CD14-positive monocyte (primary cell): ENCODE results near the gene PLBD2. TPM values are rescaled to one million over a fixed set of nuclear protein-coding genes. Genes with fewer than 3 reads are reported as not detected.

Source experiments
- DNase-seq, 3 donors: peaks; one replicate each; pipeline ENCODE4 v3.0.0-alpha.2; 2011 to 2022
- H2AFZ ChIP-seq: 2 replicates; pipeline ENCODE4 v1.6.0; 2012; ENCODE audit warnings: mild to moderate bottlenecking, low read depth, low read length, inconsistent platforms; ENCODE audit not compliant: insufficient read depth, poor library complexity, severe bottlenecking
- H3K27ac ChIP-seq, 2 donors: 1 replicate in 1 of 2; 2 replicates in 1 of 2; pipeline ENCODE4 v1.5.1; 2012 to 2013; ENCODE audit warnings: low read length in 2 of 2, control low read depth in 1 of 2, inconsistent platforms in 1 of 2, low read depth in 1 of 2, mild to moderate bottlenecking in 1 of 2
- H3K27me3 ChIP-seq, 2 donors: one replicate each; pipeline versions ENCODE4 v1.6.0 to v1.6.1; 2011 to 2013; ENCODE audit warnings: low read length in 2 of 2; ENCODE audit not compliant: control insufficient read depth in 2 of 2, insufficient read depth in 2 of 2
- H3K36me3 ChIP-seq, 2 donors: replicated peaks in 1 of 2; 1 replicate in 1 of 2; 2 replicates in 1 of 2; pipeline versions ENCODE4 v1.5.1 to v1.6.1; 2012 to 2013; ENCODE audit warnings: low read length in 2 of 2, control low read depth in 1 of 2, inconsistent platforms in 1 of 2, mild to moderate bottlenecking in 1 of 2; ENCODE audit not compliant: insufficient read depth in 2 of 2, control insufficient read depth in 1 of 2
- H3K4me1 ChIP-seq, 2 donors: 1 replicate in 1 of 2; 2 replicates in 1 of 2; pipeline versions ENCODE4 v1.5.1 to v1.6.1; 2012 to 2013; ENCODE audit warnings: low read length in 2 of 2, control low read depth in 1 of 2, inconsistent platforms in 1 of 2, mild to moderate bottlenecking in 1 of 2, moderate library complexity in 1 of 2; ENCODE audit not compliant: insufficient read depth in 2 of 2, control insufficient read depth in 1 of 2
- H3K4me2 ChIP-seq: replicated peaks from 2 replicates; pipeline ENCODE3; 2012; ENCODE audit warnings: low read length, moderate library complexity, mild to moderate bottlenecking; ENCODE audit not compliant: poor library complexity, severe bottlenecking; ENCODE audit errors: extremely low read depth
- H3K4me3 ChIP-seq, 3 experiments: fragments of 200-600 bp in 1 of 3; sonication (generic) in 1 of 3; replicated peaks in 1 of 3; 1 replicate in 2 of 3; 2 replicates in 1 of 3; pipeline ENCODE4 v1.5.1; 2011 to 2013; ENCODE audit warnings: low read length in 3 of 3, mild to moderate bottlenecking in 3 of 3, control low read depth in 2 of 3, low read depth in 2 of 3, inconsistent platforms in 1 of 3, moderate library complexity in 1 of 3
- H3K79me2 ChIP-seq: 2 replicates; pipeline ENCODE4 v1.6.0; 2012; ENCODE audit warnings: mild to moderate bottlenecking, control low read depth, inconsistent platforms, low read length, moderate library complexity; ENCODE audit not compliant: insufficient read depth
- H3K9ac ChIP-seq: 2 replicates; pipeline ENCODE4 v1.6.0; 2017; ENCODE audit warnings: low read length, mild to moderate bottlenecking; ENCODE audit not compliant: insufficient read depth, poor library complexity, severe bottlenecking
- H3K9me3 ChIP-seq, 2 donors: replicated peaks in 1 of 2; 1 replicate in 1 of 2; 2 replicates in 1 of 2; pipeline versions ENCODE4 v1.5.1 to v1.6.1; 2012 to 2013; ENCODE audit warnings: low read length in 2 of 2, control low read depth in 1 of 2; ENCODE audit not compliant: control insufficient read depth in 1 of 2, insufficient read depth in 1 of 2
- H4K20me1 ChIP-seq: 2 replicates; pipeline ENCODE4 v1.6.0; 2012; ENCODE audit warnings: mild to moderate bottlenecking, low read length, control low read depth, moderate library complexity; ENCODE audit not compliant: insufficient read depth
- H3K27ac Mint-ChIP-seq, 7 donors: one replicate each; pipeline ENCODE4 v1.8.0; 2020; ENCODE audit warnings: mild to moderate bottlenecking in 7 of 7, mixed read lengths in 7 of 7, moderate library complexity in 6 of 7, inconsistent platforms in 2 of 7
- H3K27me3 Mint-ChIP-seq, 3 donors: one replicate each; pipeline ENCODE4 v1.8.0; 2021 to 2022; ENCODE audit warnings: low read depth in 3 of 3, mild to moderate bottlenecking in 3 of 3, mixed read lengths in 3 of 3, moderate library complexity in 3 of 3, inconsistent platforms in 1 of 3
- H3K36me3 Mint-ChIP-seq, 2 donors: one replicate each; pipeline ENCODE4 v1.8.0; 2020; ENCODE audit warnings: mixed read lengths in 2 of 2, inconsistent platforms in 1 of 2, mild to moderate bottlenecking in 1 of 2
- H3K4me1 Mint-ChIP-seq: one replicate; pipeline ENCODE4 v1.8.0; 2020; ENCODE audit warnings: mild to moderate bottlenecking, mixed read lengths
- H3K4me3 Mint-ChIP-seq, 2 donors: one replicate each; pipeline ENCODE4 v1.8.0; 2020; ENCODE audit warnings: mild to moderate bottlenecking in 2 of 2, mixed read lengths in 2 of 2, moderate library complexity in 1 of 2
- H3K9me3 Mint-ChIP-seq, 7 donors: one replicate each; pipeline ENCODE4 v1.8.0; 2020 to 2022; ENCODE audit warnings: mixed read lengths in 7 of 7, mild to moderate bottlenecking in 6 of 7, moderate library complexity in 6 of 7, inconsistent platforms in 2 of 7
- WGBS: methylation state at CpG from one replicate; pipeline ENCODE4 v1.1.5; 2013; ENCODE audit warnings: missing lambda C conversion rate; ENCODE audit not compliant: insufficient coverage; 5-methylcytosine and 5-hydroxymethylcytosine counted together
- intact Hi-C, 2 donors: fragments of 100-400 bp; cut with micrococcal nuclease; formaldehyde crosslinking; loops; one replicate each; pipeline versions ENCODE4 v1.15.0 to v1.15.1; 2023
- polyA plus RNA-seq, 3 donors: library from polyadenylated mRNA; depleted of rRNA in 1 of 3; unstranded in 2 of 3; stranded (reverse) in 1 of 3; fragments of 300-500 nt in 2 of 3; fragments of >200 nt in 1 of 3; fragmentation: Illumina TruSeq in 2 of 3; gene quantifications; 1 replicate in 2 of 3; 2 replicates in 1 of 3; pipeline ENCODE4 v1.2.3, GENCODE V29; 2012 to 2021
- TF ChIP-seq, protein P1 (sequence below): fragments of 200-600 bp; IDR thresholded peaks from one replicate; pipeline ENCODE4 v1.8.0; 2022; ENCODE audit warnings: antibody characterized with exemption, mild to moderate bottlenecking

PLBD2 gene
- polyA plus RNA-seq, 3 donors: 8.5 to 12.4 (median 8.8) TPM

DNA sequence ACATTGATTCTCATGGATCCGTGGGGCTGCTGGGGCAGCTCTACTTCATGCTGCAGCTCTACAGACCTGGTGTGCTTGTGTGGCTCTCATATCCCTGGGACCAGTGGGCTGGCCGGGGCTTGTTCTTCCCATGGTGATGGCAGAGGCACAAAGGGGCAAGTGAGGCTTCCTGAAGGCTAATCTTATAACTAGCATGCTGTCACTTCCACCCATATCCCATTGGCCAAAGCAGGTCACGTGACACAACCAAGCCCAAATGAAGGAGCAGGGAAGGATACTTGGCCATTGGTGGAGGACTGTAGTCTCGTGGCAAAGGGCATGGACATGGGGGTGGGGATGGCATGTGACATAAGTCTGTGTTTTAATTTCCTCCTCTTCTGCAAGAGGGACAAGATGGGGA lies 9.9 kb downstream of the PLBD2 start:
- Histone ChIP-seq H3K4me1 (peaks cover 11 to 14% of the 10 kb centered on the region in 2 donors), H3K9me3 (no peaks in the 10 kb centered on the region), H2AFZ (no peak overlapping the region), H3K27me3 (no peaks in the 10 kb centered on the region), H3K9ac (no peak overlapping the region), H3K27ac (no peak overlapping the region), H4K20me1 (peaks cover 20% of the 10 kb centered on the region), H3K4me3 (no peak overlapping the region), H3K36me3 (peaks cover 8 to 27% of the 10 kb centered on the region in 2 donors), H3K4me2 (no peak overlapping the region), H3K79me2 (no peaks in the 10 kb centered on the region)
- Mint-ChIP-seq H3K4me3 (no peak overlapping the region), H3K36me3 (peaks cover 44 to 54% of the 10 kb centered on the region in 2 donors), H3K4me1 (peaks cover 30% of the 10 kb centered on the region), H3K9me3 (peaks cover 0 to 2% (median 0%) of the 10 kb centered on the region in 7 donors), H3K27ac (peak overlapping the region in 2 of 7 donors; percentile 42 to 47), H3K27me3 (peaks cover 0 to 4% (median 0%) of the 10 kb centered on the region in 3 donors)
- TF ChIP-seq, protein P1, sequence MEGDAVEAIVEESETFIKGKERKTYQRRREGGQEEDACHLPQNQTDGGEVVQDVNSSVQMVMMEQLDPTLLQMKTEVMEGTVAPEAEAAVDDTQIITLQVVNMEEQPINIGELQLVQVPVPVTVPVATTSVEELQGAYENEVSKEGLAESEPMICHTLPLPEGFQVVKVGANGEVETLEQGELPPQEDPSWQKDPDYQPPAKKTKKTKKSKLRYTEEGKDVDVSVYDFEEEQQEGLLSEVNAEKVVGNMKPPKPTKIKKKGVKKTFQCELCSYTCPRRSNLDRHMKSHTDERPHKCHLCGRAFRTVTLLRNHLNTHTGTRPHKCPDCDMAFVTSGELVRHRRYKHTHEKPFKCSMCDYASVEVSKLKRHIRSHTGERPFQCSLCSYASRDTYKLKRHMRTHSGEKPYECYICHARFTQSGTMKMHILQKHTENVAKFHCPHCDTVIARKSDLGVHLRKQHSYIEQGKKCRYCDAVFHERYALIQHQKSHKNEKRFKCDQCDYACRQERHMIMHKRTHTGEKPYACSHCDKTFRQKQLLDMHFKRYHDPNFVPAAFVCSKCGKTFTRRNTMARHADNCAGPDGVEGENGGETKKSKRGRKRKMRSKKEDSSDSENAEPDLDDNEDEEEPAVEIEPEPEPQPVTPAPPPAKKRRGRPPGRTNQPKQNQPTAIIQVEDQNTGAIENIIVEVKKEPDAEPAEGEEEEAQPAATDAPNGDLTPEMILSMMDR: no peak
- WGBS: 100% methylated on average over 1 of the region's 4 CpGs
- intact Hi-C loops: no loop called here
- no peak for DNase-seq

DNA sequence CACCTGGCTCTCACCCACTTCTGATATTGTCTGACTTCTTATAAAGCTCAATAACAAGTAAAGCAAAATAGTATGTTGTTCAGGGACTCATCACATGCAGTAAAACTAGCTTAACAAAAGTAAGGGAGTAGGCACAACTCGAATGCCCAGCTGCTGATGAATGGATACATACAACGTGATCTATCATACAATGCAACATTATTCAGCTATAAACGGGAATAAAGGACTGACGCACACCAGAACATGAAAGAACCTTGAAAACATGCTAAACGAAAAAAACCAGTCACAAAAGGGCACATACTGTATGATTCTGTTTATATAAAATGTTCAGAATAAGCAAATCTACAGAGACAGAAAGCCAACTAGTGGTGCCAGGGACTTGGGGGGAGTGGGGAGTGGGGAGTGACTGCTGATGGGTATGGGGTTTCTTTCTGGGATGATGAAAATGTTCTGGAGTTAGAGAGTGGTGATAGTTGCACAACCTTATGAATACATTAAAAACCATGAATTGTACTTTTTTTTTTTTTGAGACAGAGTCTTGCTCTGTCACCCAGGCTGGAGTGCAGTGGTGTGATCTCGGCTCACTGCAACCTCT lies 11.1 kb downstream of the PLBD2 start:
- WGBS: no CpG with 5 or more reads among the region's 6 CpGs
- Mint-ChIP-seq H3K4me3 (no peak overlapping the region), H3K9me3 (peaks cover 0 to 2% (median 0%) of the 10 kb centered on the region in 7 donors), H3K27me3 (peaks cover 0 to 2% (median 0%) of the 10 kb centered on the region in 3 donors), H3K4me1 (peaks cover 30% of the 10 kb centered on the region), H3K27ac (peak overlapping the region in 6 of 7 donors; percentile 14 to 83 (median 61)), H3K36me3 (peaks cover 45 to 55% of the 10 kb centered on the region in 2 donors)
- H3K4me2 ChIP-seq: no peak overlapping the region
- H4K20me1 ChIP-seq: peaks cover 13% of the 10 kb centered on the region
- TF ChIP-seq, protein P1: no peak
- intact Hi-C loops: no loop called here
- peak in 2 of 3 donors; percentile 22 to 31 for DNase-seq
- no peak overlapping the region for H3K9ac ChIP-seq
- peaks cover 10 to 31% of the 10 kb centered on the region in 2 donors for H3K36me3 ChIP-seq
- H3K4me3 ChIP-seq: no peak overlapping the region
- peaks cover 11 to 14% of the 10 kb centered on the region in 2 donors for H3K4me1 ChIP-seq
- no peaks in the 10 kb centered on the region for H3K27me3 ChIP-seq
- H3K27ac ChIP-seq: no peak overlapping the region
- no peak overlapping the region for H2AFZ ChIP-seq
- no peaks in the 10 kb centered on the region for H3K9me3 ChIP-seq
- no peaks in the 10 kb centered on the region for H3K79me2 ChIP-seq
